Measurements from ENCODE around the gene RHOB.
"Not testable (repeated sequence)": the region's sequence is repeated elsewhere in the genome, so short reads cannot be mapped to it uniquely, and the experiment has no call there.

The RHOB gene

DNA sequence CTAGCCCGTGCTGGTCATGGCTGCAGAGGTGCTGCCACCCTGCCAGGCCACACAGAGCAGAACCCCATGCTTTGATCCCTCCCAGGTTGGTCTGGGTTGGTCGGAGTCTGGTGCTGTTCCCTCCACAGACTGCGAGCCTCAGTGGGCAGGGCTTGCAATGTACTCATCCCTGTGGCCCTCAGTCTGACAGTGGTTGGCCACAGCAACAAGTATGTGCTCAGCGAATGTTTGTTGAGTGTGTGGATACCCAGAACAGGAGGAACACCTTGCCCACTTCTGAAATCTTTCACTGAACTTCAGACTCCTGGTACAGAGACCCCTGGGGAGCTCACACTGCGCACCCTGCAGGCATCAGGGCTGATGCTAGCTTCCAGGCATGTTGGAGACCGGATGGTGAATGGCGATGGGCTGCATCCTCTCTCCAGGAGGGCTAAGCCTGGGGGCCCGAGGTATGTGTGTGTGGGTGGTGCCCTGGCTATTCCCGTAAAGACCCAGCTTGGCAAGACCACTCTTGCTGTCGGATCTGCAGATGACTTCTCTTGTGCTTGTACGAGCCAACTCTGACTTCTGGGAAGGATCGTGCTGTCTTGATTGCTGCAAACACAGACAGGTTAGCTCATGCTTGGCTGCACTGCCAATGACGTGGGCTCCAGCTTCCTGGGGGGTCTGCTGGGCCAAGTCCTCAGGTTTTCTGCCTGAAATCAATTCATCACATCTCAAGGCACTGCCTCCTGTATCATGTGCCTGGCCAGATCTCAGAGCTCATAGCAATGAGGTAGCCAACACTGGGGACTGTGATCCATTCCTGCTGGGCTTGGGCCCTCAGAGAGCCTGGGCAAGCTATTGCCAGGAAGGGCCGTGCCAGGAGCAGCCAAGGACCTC lies 43.7 kb downstream of the RHOB start:
- no peak for DNase-seq (ENCODE audit: low read depth in 1 of 2, low spot score in 1 of 2)

DNA sequence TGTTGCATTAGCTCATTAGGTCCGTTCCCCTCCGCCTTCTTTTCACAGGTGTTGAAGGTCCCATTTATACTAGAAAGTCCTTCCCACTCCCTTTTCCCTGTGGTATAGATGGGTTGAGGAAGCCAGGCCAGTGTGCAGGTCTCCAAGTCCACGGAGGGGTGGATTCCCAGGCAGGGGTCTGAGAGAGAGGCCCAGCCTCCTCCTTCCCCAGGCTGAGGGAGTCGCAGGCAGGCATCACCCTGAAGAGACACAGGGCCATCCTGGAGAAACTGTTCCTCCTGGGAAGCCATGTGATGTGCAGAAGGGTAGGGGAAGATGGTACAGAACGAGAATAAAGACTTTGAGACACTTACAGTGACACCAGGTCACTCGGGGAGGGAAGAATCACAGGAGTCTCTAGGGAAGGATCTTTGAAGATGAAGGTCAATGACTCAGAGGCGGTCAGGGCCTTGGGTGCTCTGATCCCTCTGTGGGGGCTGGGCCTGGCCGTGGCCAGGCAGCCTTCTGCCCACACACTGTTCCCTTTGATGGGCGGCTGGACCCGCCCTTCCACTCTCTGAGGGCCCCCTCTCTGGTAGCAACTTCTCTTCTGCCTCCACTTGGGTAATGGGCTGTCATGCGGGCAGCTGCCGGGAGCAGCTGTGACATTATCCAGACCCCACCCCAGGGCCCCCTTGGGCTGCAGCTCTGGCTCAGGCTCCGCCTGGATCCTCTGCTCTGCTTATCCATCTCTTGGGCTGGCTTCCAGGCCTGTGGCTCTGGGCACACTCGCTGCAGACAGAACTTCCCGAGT lies 45.1 kb downstream of the RHOB start:
- DNase-seq (ENCODE audit: low read depth in 1 of 2, low spot score in 1 of 2), result no peak

DNA sequence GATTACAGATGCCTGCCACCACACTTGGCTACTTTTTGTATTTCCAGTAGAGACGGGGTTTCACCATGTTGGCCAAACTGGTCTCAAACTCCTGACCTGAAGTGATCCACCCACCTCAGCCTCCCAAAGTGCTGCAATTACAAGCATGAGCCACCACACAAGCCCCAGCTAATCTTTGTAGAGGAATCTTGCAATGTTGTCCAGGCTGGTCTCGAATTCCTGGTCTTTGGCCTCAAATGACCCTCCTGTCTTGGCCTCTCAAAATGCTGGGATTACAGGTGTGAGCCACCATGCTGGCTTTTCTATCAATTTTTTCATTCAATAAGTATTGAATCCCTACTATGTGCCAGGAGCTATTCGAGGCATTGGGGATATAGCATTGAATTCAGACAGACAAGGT lies 46.2 kb downstream of the RHOB start:
- not testable (repeated sequence) for DNase-seq (ENCODE audit: low read depth in 1 of 2, low spot score in 1 of 2)

DNA sequence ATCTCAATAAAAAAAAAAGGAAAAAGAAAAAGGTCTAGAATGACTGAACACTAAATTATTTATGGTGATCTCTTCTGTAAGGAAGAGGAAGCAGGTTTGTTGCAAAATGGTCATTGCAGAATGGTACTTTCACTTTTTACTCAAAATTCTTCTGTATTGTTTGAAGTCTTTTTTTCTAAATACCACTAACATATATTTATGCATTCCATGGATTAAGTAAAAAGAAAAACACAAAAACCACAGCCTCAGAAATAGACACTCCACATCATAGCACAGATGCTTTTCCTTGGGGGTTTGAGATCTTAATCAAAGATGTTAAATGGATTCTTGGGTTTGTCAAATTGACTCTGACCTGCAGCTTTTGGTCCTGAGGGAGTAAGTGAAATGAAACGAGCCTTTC lies 47.4 kb downstream of the RHOB start:
- DNase-seq (ENCODE audit: low read depth in 1 of 2, low spot score in 1 of 2), result no peak

DNA sequence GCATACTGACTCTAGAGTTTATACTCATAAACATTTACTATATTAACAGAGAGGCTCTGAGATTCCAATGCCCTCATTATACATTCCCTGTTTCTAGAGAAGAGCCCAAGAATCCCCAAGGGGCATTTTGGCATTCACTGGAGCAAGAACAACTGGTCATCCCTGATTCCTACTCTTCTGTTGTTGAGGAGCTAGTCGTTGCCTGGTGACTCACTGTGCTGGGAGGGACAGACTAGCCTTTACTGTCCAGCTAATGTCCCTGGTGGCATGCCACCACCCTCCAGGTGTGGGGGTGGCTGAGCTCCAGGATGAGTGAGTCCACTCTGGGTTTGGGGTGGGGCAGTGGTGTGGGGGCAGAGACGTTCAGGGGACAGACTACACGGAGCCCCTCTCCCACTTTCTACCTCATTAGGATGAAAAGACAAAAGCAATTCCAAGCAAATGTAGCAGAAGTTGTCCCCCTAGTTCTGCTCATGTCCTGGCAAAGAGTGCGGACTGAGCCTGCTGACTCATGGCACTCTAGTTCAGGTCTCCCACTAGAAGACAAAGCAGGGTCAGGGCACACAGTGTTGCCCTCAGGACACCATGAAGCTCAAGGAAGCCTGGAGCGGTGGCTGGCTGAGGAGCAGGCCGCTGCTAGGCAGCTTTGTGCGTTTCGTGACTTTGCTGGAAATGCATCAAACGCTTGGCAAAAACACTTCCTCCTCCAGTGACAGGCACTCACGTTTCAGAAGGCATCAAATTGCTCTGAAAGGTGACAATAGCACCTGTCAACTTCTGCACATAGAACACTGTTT lies 49.4 kb downstream of the RHOB start:
- DNase-seq (ENCODE audit: low read depth in 1 of 2, low spot score in 1 of 2), result no peak

DNA sequence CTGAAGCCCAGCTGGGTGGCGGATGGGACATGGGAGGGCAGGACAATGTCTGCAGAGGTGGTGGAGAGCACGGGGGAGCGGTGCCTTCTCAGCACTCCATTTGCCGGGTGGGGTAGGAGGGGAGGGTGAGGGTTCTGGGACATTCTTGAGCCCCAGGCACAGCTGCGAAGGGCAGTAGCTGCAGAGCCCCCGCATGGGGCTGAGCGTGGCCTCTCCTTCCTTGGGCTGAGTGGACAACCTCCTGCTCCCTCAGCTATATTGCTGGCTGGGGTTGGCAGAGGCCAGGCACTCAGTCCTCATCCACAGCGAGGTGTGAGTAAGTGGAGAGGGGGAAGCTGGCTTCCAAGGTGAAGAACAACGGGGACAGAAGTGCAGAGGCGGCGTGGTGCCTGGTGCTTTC lies 50.1 kb downstream of the RHOB start:
- no peak for DNase-seq (ENCODE audit: low read depth in 1 of 2, low spot score in 1 of 2)
